H9 (cell line): Measurements from ENCODE around the gene SPSB4. TPM values are rescaled to one million over a fixed set of nuclear protein-coding genes. Genes with fewer than 3 reads are reported as not detected.

ENCODE experiments used
- DNase-seq: peaks from one replicate; pipeline ENCODE4 v3.0.0-alpha.2; 2017
- H2AFZ ChIP-seq: one replicate; pipeline ENCODE4 v1.6.1; 2013; ENCODE audit warnings: mild to moderate bottlenecking, low read length, control low read depth, moderate library complexity
- H2AK5ac ChIP-seq: 2 replicates; pipeline ENCODE4 v1.6.1; 2013; ENCODE audit warnings: low read length, control low read depth, mixed read lengths; ENCODE audit not compliant: insufficient read length
- H2BK120ac ChIP-seq: one replicate; pipeline ENCODE4 v1.6.1; 2013; ENCODE audit warnings: low read depth, mild to moderate bottlenecking, low read length, control low read depth, inconsistent platforms; ENCODE audit not compliant: poor library complexity, severe bottlenecking
- H2BK12ac ChIP-seq: 2 replicates; pipeline ENCODE4 v1.6.1; 2013; ENCODE audit warnings: low read length, control low read depth, mixed read lengths, low read depth; ENCODE audit not compliant: insufficient read length
- H2BK15ac ChIP-seq: 2 replicates; pipeline ENCODE4 v1.6.1; 2013; ENCODE audit warnings: low read depth, low read length, control low read depth
- H2BK20ac ChIP-seq: one replicate; pipeline ENCODE4 v1.6.1; 2013; ENCODE audit warnings: low read depth, mild to moderate bottlenecking, low read length, control low read depth, inconsistent platforms; ENCODE audit not compliant: poor library complexity, severe bottlenecking
- H2BK5ac ChIP-seq: 2 replicates; pipeline ENCODE4 v1.6.1; 2013; ENCODE audit warnings: low read length, control low read depth, mixed read lengths; ENCODE audit not compliant: insufficient read length
- H3K14ac ChIP-seq: 2 replicates; pipeline ENCODE4 v1.6.1; 2013; ENCODE audit warnings: low read length, control low read depth; ENCODE audit not compliant: insufficient read depth
- H3K18ac ChIP-seq: 2 replicates; pipeline ENCODE4 v1.6.1; 2013; ENCODE audit warnings: low read depth, mild to moderate bottlenecking, mixed read lengths, low read length, control low read depth; ENCODE audit not compliant: insufficient read length
- H3K23ac ChIP-seq: 2 replicates; pipeline ENCODE4 v1.6.1; 2013; ENCODE audit warnings: low read length, control low read depth, mixed read lengths, low read depth; ENCODE audit not compliant: insufficient read length
- H3K23me2 ChIP-seq: 2 replicates; pipeline ENCODE4 v1.6.1; 2013; ENCODE audit warnings: low read depth, mild to moderate bottlenecking, mixed read lengths, low read length, control low read depth; ENCODE audit not compliant: insufficient read length, poor library complexity, severe bottlenecking
- H3K27ac ChIP-seq: 2 replicates; pipeline ENCODE4 v1.5.1; 2013; ENCODE audit warnings: low read length, control low read depth, mixed read lengths, low read depth; ENCODE audit not compliant: insufficient read length
- H3K27me3 ChIP-seq: 2 replicates; pipeline ENCODE4 v1.6.1; 2013; ENCODE audit warnings: low read length, control low read depth, inconsistent platforms; ENCODE audit not compliant: insufficient read depth
- H3K4ac ChIP-seq: 2 replicates; pipeline ENCODE4 v1.6.1; 2013; ENCODE audit warnings: low read depth, mild to moderate bottlenecking, control low read depth, inconsistent platforms, low read length, moderate library complexity
- H3K4me1 ChIP-seq: 2 replicates; pipeline ENCODE4 v1.6.1; 2013; ENCODE audit warnings: low read length, control low read depth, inconsistent platforms; ENCODE audit not compliant: insufficient read depth
- H3K4me2 ChIP-seq: 2 replicates; pipeline ENCODE4 v1.6.1; 2013; ENCODE audit warnings: low read length, control low read depth, mixed read lengths; ENCODE audit not compliant: insufficient read length, insufficient read depth
- H3K56ac ChIP-seq: 2 replicates; pipeline ENCODE4 v1.6.1; 2013; ENCODE audit warnings: low read depth, mild to moderate bottlenecking, mixed read lengths, low read length, control low read depth; ENCODE audit not compliant: insufficient read length
- H3K79me1 ChIP-seq: 2 replicates; pipeline ENCODE4 v1.6.1; 2013; ENCODE audit warnings: low read depth, mild to moderate bottlenecking, moderate library complexity, low read length, control low read depth, inconsistent platforms; ENCODE audit not compliant: insufficient read depth, poor library complexity, severe bottlenecking
- H3K79me2 ChIP-seq: 2 replicates; pipeline ENCODE4 v1.6.1; 2013; ENCODE audit warnings: low read length, control low read depth, inconsistent platforms; ENCODE audit not compliant: insufficient read depth
- H3K9ac ChIP-seq: 2 replicates; pipeline ENCODE4 v1.6.1; 2013; ENCODE audit warnings: low read length, control low read depth, mixed read lengths; ENCODE audit not compliant: insufficient read length; ENCODE audit errors: extremely low read depth
- H3K9me3 ChIP-seq: one replicate; pipeline ENCODE4 v1.6.1; 2013; ENCODE audit warnings: low read depth, low read length, inconsistent platforms; ENCODE audit not compliant: control insufficient read depth
- H3T11ph ChIP-seq: one replicate; pipeline ENCODE4 v1.6.1; 2013; ENCODE audit warnings: mild to moderate bottlenecking, low read length, control low read depth, inconsistent platforms
- H4K20me1 ChIP-seq: one replicate; pipeline ENCODE4 v1.6.1; 2013; ENCODE audit not compliant: control insufficient read depth, insufficient read length, insufficient read depth
- H4K5ac ChIP-seq: 2 replicates; pipeline ENCODE4 v1.6.1; 2013; ENCODE audit warnings: low read depth, mild to moderate bottlenecking, mixed read lengths, low read length, control low read depth; ENCODE audit not compliant: insufficient read length
- H4K8ac ChIP-seq: replicated peaks from 2 replicates; pipeline ENCODE4 v1.6.1; 2013; ENCODE audit warnings: low read length, control low read depth, mixed read lengths, low read depth; ENCODE audit not compliant: insufficient read length
- H4K91ac ChIP-seq: 2 replicates; pipeline ENCODE4 v1.6.1; 2013; ENCODE audit warnings: low read depth, mild to moderate bottlenecking, moderate library complexity, mixed read lengths, low read length, control low read depth; ENCODE audit not compliant: insufficient read length
- H3K27ac Mint-ChIP-seq, 3 experiments: 2 replicates in 2 of 3; 3 replicates in 1 of 3; pipeline ENCODE4 v1.8.0; 2020 to 2021; ENCODE audit warnings: mixed read lengths in 3 of 3, mild to moderate bottlenecking in 1 of 3, moderate library complexity in 1 of 3
- H3K27me3 Mint-ChIP-seq: 2 replicates; pipeline ENCODE4 v1.8.0; 2021; ENCODE audit warnings: low read depth, mild to moderate bottlenecking, moderate library complexity, mixed read lengths
- H3K36me3 Mint-ChIP-seq, 3 experiments: 2 replicates in 2 of 3; 3 replicates in 1 of 3; pipeline ENCODE4 v1.8.0; 2020 to 2021; ENCODE audit warnings: low read depth in 3 of 3, mixed read lengths in 3 of 3; ENCODE audit not compliant: insufficient read depth in 1 of 3
- H3K4me1 Mint-ChIP-seq, 2 experiments: 2 replicates each; pipeline ENCODE4 v1.8.0; 2020; ENCODE audit warnings: mixed read lengths in 2 of 2
- H3K4me3 Mint-ChIP-seq, 2 experiments: 2 replicates in 1 of 2; 3 replicates in 1 of 2; pipeline ENCODE4 v1.8.0; 2020 to 2021; ENCODE audit warnings: mild to moderate bottlenecking in 2 of 2, mixed read lengths in 2 of 2, moderate library complexity in 1 of 2
- H3K9me3 Mint-ChIP-seq, 2 experiments: 2 replicates in 1 of 2; 3 replicates in 1 of 2; pipeline ENCODE4 v1.8.0; 2020; ENCODE audit warnings: mild to moderate bottlenecking in 2 of 2, mixed read lengths in 2 of 2, moderate library complexity in 1 of 2
- CTCF ChIP-seq: fragments of 200-600 bp; sonication (generic); conservative IDR thresholded peaks from 3 replicates; pipeline ENCODE4 v1.8.0; 2021; ENCODE audit warnings: antibody characterized with exemption, mild to moderate bottlenecking
- total RNA-seq: library from RNA; stranded (reverse); gene quantifications from 2 replicates; pipeline ENCODE4 v1.2.1, GENCODE V29; 2021

SPSB4 gene
- total RNA-seq, 1 experiment from 2014 or later: 6.2 TPM

GRCh38 chr3:141125351-141125750 is 74.2 kb downstream of the SPSB4 start:
- H2BK20ac ChIP-seq: no peak overlapping the region
- H2BK12ac ChIP-seq: no peak overlapping the region
- TF ChIP-seq CTCF: no peak
- no peaks in the 10 kb centered on the region for H3K79me1 ChIP-seq
- H2AFZ ChIP-seq: no peak overlapping the region
- Mint-ChIP-seq H3K27ac (no peak overlapping the region), H3K27me3 (peaks cover 2% of the 10 kb centered on the region), H3K36me3 (no peaks in the 10 kb centered on the region), H3K4me3 (no peak overlapping the region), H3K4me1 (peaks cover 2 to 5% of the 10 kb centered on the region in 2 experiments; a peak in 3 of 4 replicates), H3K9me3 (no peaks in the 10 kb centered on the region)
- H3K27me3 ChIP-seq: no peaks in the 10 kb centered on the region
- no peak overlapping the region for H3T11ph ChIP-seq
- H3K4me1 ChIP-seq: no peaks in the 10 kb centered on the region
- H3K23me2 ChIP-seq: peaks cover 3% of the 10 kb centered on the region
- no peak overlapping the region for H4K8ac ChIP-seq
- no peak for DNase-seq
- H3K27ac ChIP-seq: no peak overlapping the region
- H2BK5ac ChIP-seq: no peak overlapping the region
- no peak overlapping the region for H3K18ac ChIP-seq
- no peak overlapping the region for H3K4ac ChIP-seq
- no peak overlapping the region for H3K9ac ChIP-seq
- no peak overlapping the region for H4K5ac ChIP-seq
- no peak overlapping the region for H2BK120ac ChIP-seq
- H3K56ac ChIP-seq: no peak overlapping the region
- no peak overlapping the region for H3K23ac ChIP-seq
- no peaks in the 10 kb centered on the region for H3K79me2 ChIP-seq
- H4K91ac ChIP-seq: no peak overlapping the region
- no peak overlapping the region for H3K14ac ChIP-seq
- no peaks in the 10 kb centered on the region for H4K20me1 ChIP-seq
- no peak overlapping the region for H2AK5ac ChIP-seq
- H2BK15ac ChIP-seq: no peak overlapping the region
- no peaks in the 10 kb centered on the region for H3K9me3 ChIP-seq
- H3K4me2 ChIP-seq: no peak overlapping the region
